Sigmoid colon (tissue), 7 donors: Measurements from ENCODE around the gene OOSP3. TPM values are rescaled to one million over a fixed set of nuclear protein-coding genes. Genes with fewer than 3 reads are reported as not detected.

Source experiments
- polyA plus RNA-seq, 3 donors: library from polyadenylated mRNA; stranded (reverse); fragments of 200-250 nt; gene quantifications; one replicate each; pipeline ENCODE4 v1.2.3, GENCODE V29; 2013
- total RNA-seq, 4 donors: library from RNA; depleted of rRNA; stranded (reverse); fragments of >200 nt; gene quantifications; one replicate each; pipeline ENCODE4 v1.1.0, GENCODE V29; 2016
- donor health status: healthy with polysubstance abuse.
- donor health status: Bipolar disorder and iron deficiency.
- donor health status: healthy.

OOSP3 gene
- total and polyA plus RNA-seq, 7 donors: not detected

Other genes starting within 250 kb of the OOSP3 start
- 10 to 100 TPM; 11.0 to 16.9 (median 12.3) TPM for gene PATL1, start 209.7 kb upstream of the OOSP3 start, total RNA-seq
- gene PATL1, start 209.7 kb upstream of the OOSP3 start, polyA plus RNA-seq: 10 to 100 TPM; 17.4 to 21.2 (median 17.8) TPM
- gene OR10V1, start 164.9 kb upstream of the OOSP3 start, total RNA-seq: not detected
- not detected for gene OR10V1, start 164.9 kb upstream of the OOSP3 start, polyA plus RNA-seq
- gene STX3, start 123.4 kb upstream of the OOSP3 start, total RNA-seq: 10 to 100 TPM in 3 of 4 donors, 1 to 10 TPM in 1; 9.7 to 19.3 (median 15.4) TPM
- 100 to 1,000 TPM in 1 of 3 donors, 10 to 100 TPM in 2; 39.2 to 120 (median 90.1) TPM for gene STX3, start 123.4 kb upstream of the OOSP3 start, polyA plus RNA-seq
- gene MRPL16, start 68.0 kb upstream of the OOSP3 start, total RNA-seq: 10 to 100 TPM; 41.9 to 52.6 (median 44.9) TPM
- gene MRPL16, start 68.0 kb upstream of the OOSP3 start, polyA plus RNA-seq: 10 to 100 TPM; 63.7 to 79.5 (median 75.7) TPM
- gene CBLIF, start 33.3 kb upstream of the OOSP3 start, total RNA-seq: not detected
- gene CBLIF, start 33.3 kb upstream of the OOSP3 start, polyA plus RNA-seq: under 1 TPM in 1 of 3 donors, not detected in 2; 0.28 TPM
- gene TCN1, start 12.3 kb upstream of the OOSP3 start, total RNA-seq: not detected
- 1 to 10 TPM in 1 of 3 donors, not detected in 2; 1.8 TPM for gene TCN1, start 12.3 kb upstream of the OOSP3 start, polyA plus RNA-seq
- gene OOSP1, start 59.6 kb downstream of the OOSP3 start, total RNA-seq: not detected
- not detected for gene OOSP1, start 59.6 kb downstream of the OOSP3 start, polyA plus RNA-seq
- not detected for gene OOSP4A, start 85.3 kb downstream of the OOSP3 start, total RNA-seq
- not detected for gene OOSP4A, start 85.3 kb downstream of the OOSP3 start, polyA plus RNA-seq
- not detected for gene OOSP4B, start 138.4 kb downstream of the OOSP3 start, total RNA-seq
- gene OOSP4B, start 138.4 kb downstream of the OOSP3 start, polyA plus RNA-seq: not detected
- not detected for gene OOSP2, start 161.6 kb downstream of the OOSP3 start, total RNA-seq
- gene OOSP2, start 161.6 kb downstream of the OOSP3 start, polyA plus RNA-seq: not detected
- not detected for gene MS4A3, start 177.9 kb downstream of the OOSP3 start, total RNA-seq
- gene MS4A3, start 177.9 kb downstream of the OOSP3 start, polyA plus RNA-seq: not detected
- gene MS4A2, start 209.9 kb downstream of the OOSP3 start, total RNA-seq: 1 to 10 TPM in 3 of 4 donors, not detected in 1; 1.2 to 2.5 (median 1.6) TPM
- under 1 TPM in 2 of 3 donors, not detected in 1; 0.26 to 0.60 TPM for gene MS4A2, start 209.9 kb downstream of the OOSP3 start, polyA plus RNA-seq